Uterus (tissue), 4 donors: Measurements from ENCODE around the gene MKS1. TPM values are rescaled to one million over a fixed set of nuclear protein-coding genes. Genes with fewer than 3 reads are reported as not detected.

ENCODE experiments used
- DNase-seq, 2 donors: peaks; one replicate each; pipeline ENCODE4 v3.0.0-alpha.2; 2019 to 2020
- H3K27ac ChIP-seq, 2 donors: fragments of 200-600 bp; sonication (generic); 1 replicate in 1 of 2; 2 replicates in 1 of 2; pipeline ENCODE4 v1.5.1; 2016 to 2018
- H3K27me3 ChIP-seq, 2 donors: fragments of 200-600 bp; sonication (generic); one replicate each; pipeline ENCODE4 v1.5.1; 2018 to 2019; ENCODE audit warnings: control low read depth in 1 of 2
- H3K36me3 ChIP-seq, 2 donors: fragments of 200-600 bp; sonication (generic); one replicate each; pipeline ENCODE4 v1.5.1; 2019; ENCODE audit warnings: control low read depth in 1 of 2
- H3K4me1 ChIP-seq, 2 donors: fragments of 200-600 bp; sonication (generic); one replicate each; pipeline ENCODE4 v1.5.1; 2018 to 2019; ENCODE audit warnings: control low read depth in 1 of 2
- H3K4me3 ChIP-seq, 2 donors: fragments of 200-600 bp; sonication (generic); 1 replicate in 1 of 2; 2 replicates in 1 of 2; pipeline ENCODE4 v1.5.1; 2018 to 2019; ENCODE audit warnings: mild to moderate bottlenecking in 1 of 2
- H3K9me3 ChIP-seq, 2 donors: fragments of 200-600 bp; sonication (generic); one replicate each; pipeline ENCODE4 v1.5.1; 2019; ENCODE audit warnings: control low read depth in 1 of 2
- POLR2A ChIP-seq, 2 donors: fragments of 450-650 bp; IDR thresholded peaks; one replicate each; pipeline ENCODE4 v1.6.1; 2016; ENCODE audit warnings: antibody characterized with exemption in 2 of 2, mild to moderate bottlenecking in 1 of 2, moderate library complexity in 1 of 2
- intact Hi-C: fragments of 100-400 bp; cut with DNase I; formaldehyde crosslinking; loops from one replicate; pipeline ENCODE4 v1.15.1; 2023; ENCODE audit warnings: low total_unique reads
- total RNA-seq, 4 donors: library from RNA; depleted of rRNA in 3 of 4; stranded (reverse); fragments of >200 nt in 3 of 4; gene quantifications; one replicate each; pipeline versions ENCODE4 v1.1.0 to v1.2.4, GENCODE V29; 2014 to 2023
- TF ChIP-seq, protein P1 (sequence below), 4 experiments: fragments of 200-600 bp in 2 of 4; fragments of 450-650 bp in 2 of 4; sonication (generic) in 2 of 4; IDR thresholded peaks; one replicate each; pipeline ENCODE4 v1.5.1; 2016 to 2019; ENCODE audit warnings: antibody characterized with exemption in 4 of 4, mild to moderate bottlenecking in 2 of 4, moderate library complexity in 1 of 4
- donor health status: DM: yes; HTN: yes; CAD: no.

Gene MKS1
- total RNA-seq, 4 donors from 2014 or later, result 4.4 to 23.2 (median 12.3) TPM

GRCh38 chr17:58207451-58207850, 11.6 kb downstream of the MKS1 start:
- H3K4me3 ChIP-seq, result no peak overlapping the region
- H3K36me3 ChIP-seq, result no peaks in the 10 kb centered on the region
- no peaks in the 10 kb centered on the region for H3K27me3 ChIP-seq
- H3K9me3 ChIP-seq, result no peaks in the 10 kb centered on the region
- no peaks in the 10 kb centered on the region for H3K4me1 ChIP-seq
- intact Hi-C loops, result no loop called here
- no peak for TF ChIP-seq POLR2A (IDR thresholded peaks at IDR 0.05)
- TF ChIP-seq, protein P1, sequence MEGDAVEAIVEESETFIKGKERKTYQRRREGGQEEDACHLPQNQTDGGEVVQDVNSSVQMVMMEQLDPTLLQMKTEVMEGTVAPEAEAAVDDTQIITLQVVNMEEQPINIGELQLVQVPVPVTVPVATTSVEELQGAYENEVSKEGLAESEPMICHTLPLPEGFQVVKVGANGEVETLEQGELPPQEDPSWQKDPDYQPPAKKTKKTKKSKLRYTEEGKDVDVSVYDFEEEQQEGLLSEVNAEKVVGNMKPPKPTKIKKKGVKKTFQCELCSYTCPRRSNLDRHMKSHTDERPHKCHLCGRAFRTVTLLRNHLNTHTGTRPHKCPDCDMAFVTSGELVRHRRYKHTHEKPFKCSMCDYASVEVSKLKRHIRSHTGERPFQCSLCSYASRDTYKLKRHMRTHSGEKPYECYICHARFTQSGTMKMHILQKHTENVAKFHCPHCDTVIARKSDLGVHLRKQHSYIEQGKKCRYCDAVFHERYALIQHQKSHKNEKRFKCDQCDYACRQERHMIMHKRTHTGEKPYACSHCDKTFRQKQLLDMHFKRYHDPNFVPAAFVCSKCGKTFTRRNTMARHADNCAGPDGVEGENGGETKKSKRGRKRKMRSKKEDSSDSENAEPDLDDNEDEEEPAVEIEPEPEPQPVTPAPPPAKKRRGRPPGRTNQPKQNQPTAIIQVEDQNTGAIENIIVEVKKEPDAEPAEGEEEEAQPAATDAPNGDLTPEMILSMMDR (IDR thresholded peaks at IDR 0.05), result no peak
- H3K27ac ChIP-seq, result no peak overlapping the region
- no peak for DNase-seq

DNA sequence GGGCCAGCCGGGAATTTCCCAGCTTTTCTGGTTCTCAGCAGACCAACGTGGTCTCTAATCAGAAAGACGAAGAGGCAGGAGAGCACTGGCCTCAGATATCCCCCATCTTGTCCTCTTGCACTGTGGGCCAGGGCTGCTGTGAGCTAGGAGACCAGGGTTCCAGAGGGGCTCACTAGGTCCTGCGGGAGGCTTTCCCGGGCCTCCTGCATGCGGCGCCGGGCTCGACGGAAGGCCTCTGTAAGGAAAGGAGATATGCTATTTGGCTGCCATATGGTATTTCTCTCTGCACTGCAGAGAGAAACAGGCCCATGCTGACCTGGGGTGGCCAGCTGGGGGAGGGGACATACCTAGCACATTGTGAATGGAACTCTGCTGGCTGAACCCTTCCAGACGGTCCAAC, 13.1 kb downstream of the MKS1 start:
- no peaks in the 10 kb centered on the region for H3K4me1 ChIP-seq
- H3K27me3 ChIP-seq, result no peaks in the 10 kb centered on the region
- H3K36me3 ChIP-seq, result no peaks in the 10 kb centered on the region
- intact Hi-C loops, result no loop called here
- H3K9me3 ChIP-seq, result no peaks in the 10 kb centered on the region
- no peak overlapping the region for H3K4me3 ChIP-seq
- TF ChIP-seq, protein P1 (IDR thresholded peaks at IDR 0.05), result no peak
- TF ChIP-seq POLR2A (IDR thresholded peaks at IDR 0.05), result no peak
- DNase-seq, result no peak
- no peak overlapping the region for H3K27ac ChIP-seq

DNA sequence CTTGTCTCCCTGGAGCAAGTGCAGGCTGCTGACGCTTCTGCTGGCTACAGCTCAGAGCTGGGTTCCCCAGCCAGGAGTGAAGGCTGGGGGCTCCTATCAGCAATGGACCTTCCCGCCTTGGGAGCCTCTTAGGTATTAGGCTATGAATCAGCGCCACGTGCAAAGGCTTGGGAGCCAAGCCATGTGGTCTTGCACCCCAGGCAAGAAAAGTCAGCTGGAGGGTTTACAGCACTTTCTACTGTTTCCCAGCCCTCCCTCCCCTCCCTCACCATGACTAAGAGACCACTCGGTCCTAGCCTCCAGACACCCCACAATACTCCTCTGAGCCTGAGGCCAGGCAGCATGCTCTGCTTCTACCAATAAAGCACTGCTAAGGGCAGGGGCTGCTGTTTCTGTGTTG, 14.3 kb downstream of the MKS1 start:
- no peaks in the 10 kb centered on the region for H3K27me3 ChIP-seq
- no peak overlapping the region for H3K27ac ChIP-seq
- H3K4me3 ChIP-seq, result no peak overlapping the region
- H3K36me3 ChIP-seq, result no peaks in the 10 kb centered on the region
- H3K4me1 ChIP-seq, result no peaks in the 10 kb centered on the region
- intact Hi-C loops, result no loop called here
- TF ChIP-seq, protein P1 (IDR thresholded peaks at IDR 0.05), result no peak
- TF ChIP-seq POLR2A (IDR thresholded peaks at IDR 0.05), result no peak
- no peaks in the 10 kb centered on the region for H3K9me3 ChIP-seq
- DNase-seq, result no peak

- Histone ChIP-seq H3K36me3 (no peaks in the 10 kb centered on the region), H3K27me3 (no peaks in the 10 kb centered on the region), H3K4me1 (no peaks in the 10 kb centered on the region), H3K9me3 (no peaks in the 10 kb centered on the region), H3K27ac (no peak overlapping the region), H3K4me3 (no peak overlapping the region)
- intact Hi-C loops, result no loop called here
- DNase-seq, result no peak
- TF ChIP-seq POLR2A (IDR thresholded peaks at IDR 0.05), result no peak
- TF ChIP-seq, protein P1 (IDR thresholded peaks at IDR 0.05), result no peak
These were observed 16.2 kb downstream of the MKS1 start for GRCh38 chr17:58202859-58203258.

GRCh38 chr17:58200024-58200633, 18.9 kb downstream of the MKS1 start:
- Histone ChIP-seq H3K4me3 (no peak overlapping the region), H3K27me3 (no peaks in the 10 kb centered on the region), H3K36me3 (no peaks in the 10 kb centered on the region), H3K27ac (no peak overlapping the region), H3K9me3 (no peaks in the 10 kb centered on the region), H3K4me1 (no peaks in the 10 kb centered on the region)
- peak in 1 of 2 donors; percentile 28 for DNase-seq
- no peak for TF ChIP-seq POLR2A (IDR thresholded peaks at IDR 0.05)
- TF ChIP-seq, protein P1 (IDR thresholded peaks at IDR 0.05), result peak in 1 of 4 experiments; percentile 33
- intact Hi-C loops, result no loop called here
